Mammary epithelial cell (primary cell): ENCODE data around the gene SIL1.

Experiments used
- EZH2 ChIP-seq: IDR thresholded peaks from 2 replicates; pipeline ENCODE4 v1.6.1; 2012; ENCODE audit warnings: low read length, inconsistent platforms, borderline replicate concordance
- TF ChIP-seq, protein P1 (sequence below), 2 donors: IDR thresholded peaks in 1 of 2; conservative IDR thresholded peaks in 1 of 2; 2 replicates each; pipeline ENCODE4 v1.5.1; 2011 to 2012; ENCODE audit warnings: inconsistent platforms in 2 of 2, low read length in 2 of 2, mild to moderate bottlenecking in 2 of 2, control low read depth in 1 of 2, low read depth in 1 of 2; ENCODE audit not compliant: insufficient read depth in 1 of 2; ENCODE audit errors: extremely low read depth in 1 of 2

DNA sequence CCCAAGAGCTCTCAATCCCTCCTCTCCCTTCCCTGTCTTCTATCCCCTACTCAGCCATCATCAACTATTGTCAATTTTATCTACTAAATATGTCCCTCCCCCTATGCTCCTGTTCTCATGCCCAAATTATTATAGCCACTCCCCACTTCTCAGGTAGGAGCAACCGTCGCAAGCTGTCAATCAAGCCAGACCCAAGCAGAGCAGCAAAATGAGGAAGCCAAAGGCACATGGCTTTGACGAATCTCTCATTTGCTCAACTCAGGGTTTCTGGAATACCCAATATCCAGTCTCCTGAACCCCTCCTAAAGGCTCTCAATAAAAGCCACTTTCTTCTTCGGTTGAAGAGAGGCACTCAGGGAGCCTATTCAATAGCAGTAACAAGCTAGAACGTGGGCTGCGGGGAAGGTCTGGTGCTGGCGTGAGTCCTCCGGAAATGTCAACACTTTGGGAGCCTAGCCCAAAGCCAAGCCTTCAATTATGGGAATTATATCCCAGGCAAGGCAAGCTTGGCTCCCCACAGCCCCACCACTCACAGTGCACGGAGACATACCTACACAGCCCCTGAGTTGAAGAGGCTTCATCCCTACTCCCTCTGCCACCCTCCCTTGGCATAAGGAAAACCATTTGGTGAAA is 47.7 kb downstream of the SIL1 start:
- TF ChIP-seq, protein P1, sequence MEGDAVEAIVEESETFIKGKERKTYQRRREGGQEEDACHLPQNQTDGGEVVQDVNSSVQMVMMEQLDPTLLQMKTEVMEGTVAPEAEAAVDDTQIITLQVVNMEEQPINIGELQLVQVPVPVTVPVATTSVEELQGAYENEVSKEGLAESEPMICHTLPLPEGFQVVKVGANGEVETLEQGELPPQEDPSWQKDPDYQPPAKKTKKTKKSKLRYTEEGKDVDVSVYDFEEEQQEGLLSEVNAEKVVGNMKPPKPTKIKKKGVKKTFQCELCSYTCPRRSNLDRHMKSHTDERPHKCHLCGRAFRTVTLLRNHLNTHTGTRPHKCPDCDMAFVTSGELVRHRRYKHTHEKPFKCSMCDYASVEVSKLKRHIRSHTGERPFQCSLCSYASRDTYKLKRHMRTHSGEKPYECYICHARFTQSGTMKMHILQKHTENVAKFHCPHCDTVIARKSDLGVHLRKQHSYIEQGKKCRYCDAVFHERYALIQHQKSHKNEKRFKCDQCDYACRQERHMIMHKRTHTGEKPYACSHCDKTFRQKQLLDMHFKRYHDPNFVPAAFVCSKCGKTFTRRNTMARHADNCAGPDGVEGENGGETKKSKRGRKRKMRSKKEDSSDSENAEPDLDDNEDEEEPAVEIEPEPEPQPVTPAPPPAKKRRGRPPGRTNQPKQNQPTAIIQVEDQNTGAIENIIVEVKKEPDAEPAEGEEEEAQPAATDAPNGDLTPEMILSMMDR (conservative IDR thresholded peaks at IDR 0.05 in 1 of 2, IDR thresholded peaks at IDR 0.05 in 1 of 2; ENCODE audit: extremely low read depth in 1 of 2, insufficient read depth in 1 of 2, low read depth in 1 of 2, low read length in 2 of 2): no peak
- no peak for TF ChIP-seq EZH2
